GM12875 (cell line): ENCODE data around the gene OR10K2.
"Not testable (repeated sequence)": the region's sequence is repeated elsewhere in the genome, so short reads cannot be mapped to it uniquely, and the experiment has no call there.

Experiments
- H3K4me3 ChIP-seq: one replicate; pipeline ENCODE4 v1.5.1; 2011; ENCODE audit warnings: low read depth, low read length, control low read depth
- CTCF ChIP-seq: IDR thresholded peaks from 2 replicates; pipeline ENCODE4 v1.5.1; 2011; ENCODE audit warnings: low read depth, mild to moderate bottlenecking, control low read depth, inconsistent platforms, low read length, moderate library complexity, borderline replicate concordance; ENCODE audit not compliant: insufficient read depth

Gene OR10K2

GRCh38 chr1:158400871-158401270 lies 25.2 kb downstream of the OR10K2 start:
- TF ChIP-seq CTCF, result no peak
- no peak overlapping the region for H3K4me3 ChIP-seq

- no peak within 1 kb of the TSS for H3K4me3 ChIP-seq
- TF ChIP-seq CTCF, result no peak
Measured at GRCh38 chr1:158398818-158399514, 27.1 kb downstream of the OR10K2 start, which contains the start of gene OR10T2. Gene OR10T2, minus strand, starts transcription at chr1:158399466. Its CDS starts 0 bp downstream, at chr1:158399466.

GRCh38 chr1:158396646-158397045 lies 29.4 kb downstream of the OR10K2 start:
- TF ChIP-seq CTCF, result no peak
- H3K4me3 ChIP-seq, result no peak overlapping the region

GRCh38 chr1:158393476-158393875 lies 32.6 kb downstream of the OR10K2 start:
- TF ChIP-seq CTCF, result no peak
- H3K4me3 ChIP-seq, result no peak overlapping the region

- no peak for TF ChIP-seq CTCF
- H3K4me3 ChIP-seq, result no peak overlapping the region
Measured at GRCh38 chr1:158391099-158391498, 34.9 kb downstream of the OR10K2 start.

- no peak for TF ChIP-seq CTCF
- H3K4me3 ChIP-seq, result no peak overlapping the region
Measured at GRCh38 chr1:158390331-158390730, 35.7 kb downstream of the OR10K2 start.

GRCh38 chr1:158374860-158375259 lies 51.2 kb downstream of the OR10K2 start:
- TF ChIP-seq CTCF, result no peak
- no peak overlapping the region for H3K4me3 ChIP-seq

GRCh38 chr1:158374101-158374500 lies 51.9 kb downstream of the OR10K2 start:
- not testable (repeated sequence) for H3K4me3 ChIP-seq
